ENCODE results near the gene FNDC11.

DNA sequence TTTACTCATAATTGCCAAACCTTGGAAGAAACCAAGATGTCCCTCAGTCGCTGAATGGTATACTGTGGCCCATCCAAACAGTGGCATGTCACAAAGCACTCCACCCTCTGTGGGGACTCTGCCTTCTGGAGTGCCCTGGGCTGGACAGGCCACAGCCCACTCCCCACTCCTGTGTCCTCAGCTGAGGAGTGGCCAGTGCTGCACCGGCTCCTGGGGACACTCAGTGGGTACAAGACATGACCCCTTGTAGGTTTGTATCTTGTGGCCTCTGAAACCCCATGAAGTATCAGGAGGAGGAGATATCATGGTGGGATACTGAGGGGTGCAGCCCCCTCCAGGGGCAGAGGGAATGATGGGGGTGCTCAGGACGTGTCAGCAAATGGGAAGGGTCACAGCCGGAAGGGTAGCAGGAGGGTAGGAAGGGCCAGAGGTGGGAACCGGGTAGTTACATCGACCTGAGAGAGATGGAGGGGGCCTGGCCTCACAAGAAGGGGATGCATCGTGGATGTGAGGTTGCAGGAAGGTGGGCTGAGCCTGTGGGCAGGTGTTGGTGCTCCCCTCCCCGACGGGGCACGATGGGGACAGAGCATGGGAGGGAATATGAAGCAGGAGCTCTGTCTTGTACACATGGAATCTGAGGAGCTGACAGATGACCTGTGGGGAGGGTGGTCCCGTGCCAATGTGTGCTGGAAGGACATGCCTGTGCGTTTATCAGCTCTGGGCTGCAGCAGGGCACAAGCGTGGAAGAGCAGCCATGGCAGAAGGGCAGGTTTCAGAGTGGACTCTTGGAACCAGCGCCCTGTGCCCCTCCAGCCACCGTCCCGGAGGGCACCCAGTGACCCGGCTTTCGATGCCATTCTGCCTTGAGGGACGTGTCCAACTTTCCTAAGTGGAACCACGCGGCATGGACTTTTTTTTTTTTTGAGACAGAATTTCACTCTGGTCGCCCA lies 31.9 kb downstream of the FNDC11 start:
- TF ChIP-seq POLR2AphosphoS5 (IDR thresholded peaks at IDR 0.05; ENCODE audit: low read depth): no peak
- no peak for TF ChIP-seq CTCF (IDR thresholded peaks at IDR 0.05; ENCODE audit: insufficient read depth, low read length)
- TF ChIP-seq, protein P1, sequence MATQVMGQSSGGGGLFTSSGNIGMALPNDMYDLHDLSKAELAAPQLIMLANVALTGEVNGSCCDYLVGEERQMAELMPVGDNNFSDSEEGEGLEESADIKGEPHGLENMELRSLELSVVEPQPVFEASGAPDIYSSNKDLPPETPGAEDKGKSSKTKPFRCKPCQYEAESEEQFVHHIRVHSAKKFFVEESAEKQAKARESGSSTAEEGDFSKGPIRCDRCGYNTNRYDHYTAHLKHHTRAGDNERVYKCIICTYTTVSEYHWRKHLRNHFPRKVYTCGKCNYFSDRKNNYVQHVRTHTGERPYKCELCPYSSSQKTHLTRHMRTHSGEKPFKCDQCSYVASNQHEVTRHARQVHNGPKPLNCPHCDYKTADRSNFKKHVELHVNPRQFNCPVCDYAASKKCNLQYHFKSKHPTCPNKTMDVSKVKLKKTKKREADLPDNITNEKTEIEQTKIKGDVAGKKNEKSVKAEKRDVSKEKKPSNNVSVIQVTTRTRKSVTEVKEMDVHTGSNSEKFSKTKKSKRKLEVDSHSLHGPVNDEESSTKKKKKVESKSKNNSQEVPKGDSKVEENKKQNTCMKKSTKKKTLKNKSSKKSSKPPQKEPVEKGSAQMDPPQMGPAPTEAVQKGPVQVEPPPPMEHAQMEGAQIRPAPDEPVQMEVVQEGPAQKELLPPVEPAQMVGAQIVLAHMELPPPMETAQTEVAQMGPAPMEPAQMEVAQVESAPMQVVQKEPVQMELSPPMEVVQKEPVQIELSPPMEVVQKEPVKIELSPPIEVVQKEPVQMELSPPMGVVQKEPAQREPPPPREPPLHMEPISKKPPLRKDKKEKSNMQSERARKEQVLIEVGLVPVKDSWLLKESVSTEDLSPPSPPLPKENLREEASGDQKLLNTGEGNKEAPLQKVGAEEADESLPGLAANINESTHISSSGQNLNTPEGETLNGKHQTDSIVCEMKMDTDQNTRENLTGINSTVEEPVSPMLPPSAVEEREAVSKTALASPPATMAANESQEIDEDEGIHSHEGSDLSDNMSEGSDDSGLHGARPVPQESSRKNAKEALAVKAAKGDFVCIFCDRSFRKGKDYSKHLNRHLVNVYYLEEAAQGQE (IDR thresholded peaks at IDR 0.05; ENCODE audit: insufficient replicate concordance, low read depth): no peak
- no peak for TF ChIP-seq SPI1 (IDR thresholded peaks at IDR 0.05; ENCODE audit: borderline replicate concordance, low read depth)
- no peak for TF ChIP-seq GABPA (IDR thresholded peaks at IDR 0.05; ENCODE audit: low read depth)
